Measurements from ENCODE around the gene UCP3. TPM values are rescaled to one million over a fixed set of nuclear protein-coding genes. Genes with fewer than 3 reads are reported as not detected.

Gene UCP3
- total RNA-seq, 1 experiment from 2014 or later, result 1.3 TPM

DNA sequence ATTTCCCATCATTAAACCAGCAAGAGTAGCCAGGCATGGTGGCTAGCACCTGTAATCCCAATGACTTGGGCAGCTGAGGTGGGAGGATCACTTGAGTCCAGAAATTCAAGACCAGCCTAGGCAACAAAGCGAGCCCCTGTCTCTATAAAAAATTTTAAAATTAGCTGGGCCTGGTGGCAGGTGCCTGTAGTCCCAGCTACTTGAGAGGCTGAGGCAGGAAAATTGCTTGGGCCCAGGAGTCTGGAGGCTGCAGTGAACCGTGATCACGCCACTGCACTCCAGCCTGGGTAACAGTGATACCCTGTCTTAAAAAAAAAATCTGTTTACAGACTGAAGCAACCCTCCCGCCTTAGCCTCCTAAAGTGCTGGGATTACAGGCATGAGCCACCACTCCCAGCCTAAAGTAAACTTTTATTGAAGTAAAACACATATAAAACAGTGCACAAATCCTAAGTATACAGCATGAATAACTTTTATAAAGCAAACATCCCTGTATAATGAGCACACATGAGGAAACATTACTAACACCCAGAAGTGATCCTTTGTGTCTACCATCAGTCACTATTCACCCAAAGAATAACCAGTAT, 12.6 kb downstream of the UCP3 start:
- DNase-seq (ENCODE audit: low read depth, low spot score) (no peak), ATAC-seq (no peak)
- H3K9me3 ChIP-seq (ENCODE audit: control insufficient read depth in 1 of 2, insufficient read depth in 1 of 2, low read depth in 1 of 2, low read length in 2 of 2), result no peaks in the 10 kb centered on the region
- POLR2A ChIA-PET, result no interaction called here
- TF ChIP-seq EZH2 (IDR thresholded peaks at IDR 0.05) (no peak), CEBPB (IDR thresholded peaks at IDR 0.05; ENCODE audit: low read depth) (no peak), ZFX (IDR thresholded peaks at IDR 0.05) (no peak), YY1 (IDR thresholded peaks at IDR 0.05; ENCODE audit: extremely low read depth, insufficient replicate concordance, low read depth, low read length) (no peak), EZH2phosphoT487 (IDR thresholded peaks at IDR 0.05; ENCODE audit: borderline replicate concordance) (no peak), ZNF274 (IDR thresholded peaks at IDR 0.05; ENCODE audit: low read depth, low read length) (no peak), RAD21 (IDR thresholded peaks at IDR 0.05; ENCODE audit: low read depth) (no peak)
- no peak overlapping the region for H3K27ac ChIP-seq (ENCODE audit: low read depth, low read length)
- H2AFZ ChIP-seq (ENCODE audit: low read depth, low read length, poor library complexity, severe bottlenecking), result no peak overlapping the region
- H3K9me2 ChIP-seq (ENCODE audit: insufficient read depth), result no peaks in the 10 kb centered on the region
- BruUV-seq (replicated peaks), result no TSS peak
- no peak overlapping the region for H3K4me3 ChIP-seq (replicated peaks in 1 of 2; ENCODE audit: low read depth in 1 of 2, low read length in 2 of 2)
- H3K36me3 ChIP-seq (ENCODE audit: control insufficient read depth in 1 of 2, insufficient read depth in 2 of 2, low read length in 2 of 2), result no peaks in the 10 kb centered on the region
- no peaks in the 10 kb centered on the region for H3K27me3 ChIP-seq (ENCODE audit: insufficient read depth, low read length)
- no peaks in the 10 kb centered on the region for H3K4me1 ChIP-seq (ENCODE audit: control insufficient read depth in 1 of 2, insufficient read depth in 2 of 2, low read length in 2 of 2)
- no peak overlapping the region for H3K4me2 ChIP-seq (ENCODE audit: low read length)
- intact Hi-C loops (cut with micrococcal nuclease), result no loop called here
- H3K9ac ChIP-seq (ENCODE audit: low read length), result no peak overlapping the region
- no peaks in the 10 kb centered on the region for H3K79me2 ChIP-seq (ENCODE audit: insufficient read depth, low read length)
- CTCF ChIA-PET, result no interaction called here
- RAD21 ChIA-PET (ENCODE audit: low non-redundant PET in 1 of 2, low total read pairs in 2 of 2, uncharacterized antibody in 2 of 2, unreplicated experiment in 2 of 2), result no interaction called here
- no peaks in the 10 kb centered on the region for H4K20me1 ChIP-seq (ENCODE audit: insufficient read depth)

- H3K36me3 ChIP-seq (ENCODE audit: control insufficient read depth in 1 of 2, insufficient read depth in 2 of 2, low read length in 2 of 2), result no peaks in the 10 kb centered on the region
- H3K9ac ChIP-seq (ENCODE audit: low read length), result no peak overlapping the region
- no peak for TF ChIP-seq CBX3 (IDR thresholded peaks at IDR 0.05; ENCODE audit: low read depth)
- DNase-seq (ENCODE audit: low read depth, low spot score), result no peak
- H4K20me1 ChIP-seq (ENCODE audit: insufficient read depth), result no peaks in the 10 kb centered on the region
- ChIA-PET POLR2A (no interaction called here), CTCF (no interaction called here), RAD21 (ENCODE audit: low non-redundant PET in 1 of 2, low total read pairs in 2 of 2, uncharacterized antibody in 2 of 2, unreplicated experiment in 2 of 2) (no interaction called here)
- H3K9me2 ChIP-seq (ENCODE audit: insufficient read depth), result no peaks in the 10 kb centered on the region
- H3K4me2 ChIP-seq (ENCODE audit: low read length), result no peak overlapping the region
- no peaks in the 10 kb centered on the region for H3K9me3 ChIP-seq (ENCODE audit: control insufficient read depth in 1 of 2, insufficient read depth in 1 of 2, low read depth in 1 of 2, low read length in 2 of 2)
- no peak for ATAC-seq
- H3K27me3 ChIP-seq (ENCODE audit: insufficient read depth, low read length), result no peaks in the 10 kb centered on the region
- H3K79me2 ChIP-seq (ENCODE audit: insufficient read depth, low read length), result no peaks in the 10 kb centered on the region
- H3K27ac ChIP-seq (ENCODE audit: low read depth, low read length), result no peak overlapping the region
- no peak overlapping the region for H2AFZ ChIP-seq (ENCODE audit: low read depth, low read length, poor library complexity, severe bottlenecking)
- intact Hi-C loops (cut with micrococcal nuclease), result no loop called here
- H3K4me1 ChIP-seq (ENCODE audit: control insufficient read depth in 1 of 2, insufficient read depth in 2 of 2, low read length in 2 of 2), result no peaks in the 10 kb centered on the region
- no peak overlapping the region for H3K4me3 ChIP-seq (replicated peaks in 1 of 2; ENCODE audit: low read depth in 1 of 2, low read length in 2 of 2)
- no TSS peak for BruUV-seq (replicated peaks)
Measured at GRCh38 chr11:73995731-73996130, 13.2 kb downstream of the UCP3 start.

Measured in HCT116 (cell line).